Measurements from ENCODE around the gene ZNF618.

The ZNF618 gene

GRCh38 chr9:114087721-114088120, 211.6 kb downstream of the ZNF618 start:
- Histone ChIP-seq H3K9me3 (no peaks in the 10 kb centered on the region), H3K27ac (no peak overlapping the region), H3K4me3 (no peak overlapping the region), H3K27me3 (peaks cover 0 to 3% of the 10 kb centered on the region in 2 donors), H3K36me3 (no peaks in the 10 kb centered on the region), H3K4me1 (peaks cover 0 to 2% (median under 1%) of the 10 kb centered on the region in 4 donors)
- no peak for TF ChIP-seq CTCF (IDR thresholded peaks at IDR 0.05)
- DNase-seq = no peak
- intact Hi-C loops (cut with DNase I; ENCODE audit: low total_unique reads) = loop anchor here (10.0 kb wide), 1 partner anchor 197 kb away; no protein-coding TSS in a partner anchor

- H3K27me3 ChIP-seq = peaks cover 0 to 5% of the 10 kb centered on the region in 2 donors
Measured at GRCh38 chr9:114088571-114089170, 212.6 kb downstream of the ZNF618 start.

GRCh38 chr9:114089206-114089840, 213.2 kb downstream of the ZNF618 start:
- H3K4me1 ChIP-seq = no peaks in the 10 kb centered on the region
- peak in 1 of 2 donors; percentile 9 for DNase-seq
- H3K4me3 ChIP-seq = no peak overlapping the region
- TF ChIP-seq CTCF (IDR thresholded peaks at IDR 0.05) = no peak
- intact Hi-C loops (cut with DNase I; ENCODE audit: low total_unique reads) = loop anchor here (10.0 kb wide), 1 partner anchor 195 kb away; no protein-coding TSS in a partner anchor
- no peak overlapping the region for H3K27ac ChIP-seq
- no peaks in the 10 kb centered on the region for H3K36me3 ChIP-seq
- no peaks in the 10 kb centered on the region for H3K9me3 ChIP-seq
- H3K27me3 ChIP-seq = peaks cover 0 to 5% of the 10 kb centered on the region in 2 donors

More at GRCh38 chr9:114088571-114089170, 212.6 kb downstream of the ZNF618 start:
- DNase-seq = peak in 1 of 2 donors; percentile 2
- Histone ChIP-seq H3K36me3 (no peaks in the 10 kb centered on the region), H3K27ac (no peak overlapping the region), H3K9me3 (no peaks in the 10 kb centered on the region), H3K4me3 (no peak overlapping the region), H3K4me1 (no peaks in the 10 kb centered on the region)
- no peak for TF ChIP-seq CTCF (IDR thresholded peaks at IDR 0.05)
- intact Hi-C loops (cut with DNase I; ENCODE audit: low total_unique reads) = loop anchor here (10.0 kb wide), 1 partner anchor 196 kb away; no protein-coding TSS in a partner anchor

- H3K27ac ChIP-seq = no peak overlapping the region
- no peak overlapping the region for H3K4me3 ChIP-seq
- TF ChIP-seq CTCF (IDR thresholded peaks at IDR 0.05) = no peak
- intact Hi-C loops (cut with DNase I; ENCODE audit: low total_unique reads) = no loop called here
- no peaks in the 10 kb centered on the region for H3K9me3 ChIP-seq
- H3K4me1 ChIP-seq = no peaks in the 10 kb centered on the region
- DNase-seq = peak in 1 of 2 donors; percentile 5
- peaks cover 0 to 14% of the 10 kb centered on the region in 2 donors for H3K27me3 ChIP-seq
- H3K36me3 ChIP-seq = no peaks in the 10 kb centered on the region
Measured at GRCh38 chr9:114090798-114091197, 214.7 kb downstream of the ZNF618 start.

- Histone ChIP-seq H3K4me1 (no peaks in the 10 kb centered on the region), H3K4me3 (no peak overlapping the region), H3K27ac (no peak overlapping the region), H3K27me3 (peaks cover 0 to 14% of the 10 kb centered on the region in 2 donors), H3K9me3 (no peaks in the 10 kb centered on the region), H3K36me3 (no peaks in the 10 kb centered on the region)
- intact Hi-C loops (cut with DNase I; ENCODE audit: low total_unique reads) = no loop called here
- TF ChIP-seq CTCF (IDR thresholded peaks at IDR 0.05) = no peak
- peak in 1 of 2 donors; percentile 8 for DNase-seq
Measured at GRCh38 chr9:114091711-114092110, 215.6 kb downstream of the ZNF618 start.

Data from tibial artery (tissue), 4 donors.